Endodermal cell (in vitro differentiated cells): ENCODE data around the gene CES3. TPM values are rescaled to one million over a fixed set of nuclear protein-coding genes. Genes with fewer than 3 reads are reported as not detected.

Source experiments
- DNase-seq: peaks from one replicate; pipeline ENCODE4 v3.0.0-alpha.2; 2017
- H3K27ac ChIP-seq: 2 replicates; pipeline ENCODE4 v1.5.1; 2013; ENCODE audit warnings: mild to moderate bottlenecking, low read depth, low read length, moderate library complexity
- H3K27me3 ChIP-seq: 2 replicates; pipeline ENCODE4 v1.6.1; 2013; ENCODE audit warnings: mild to moderate bottlenecking, low read length, moderate library complexity; ENCODE audit not compliant: insufficient read depth, control insufficient read depth, poor library complexity, severe bottlenecking
- H3K36me3 ChIP-seq: 2 replicates; pipeline ENCODE4 v1.7.0; 2013; ENCODE audit warnings: mild to moderate bottlenecking, low read length, moderate library complexity; ENCODE audit not compliant: control insufficient read depth, insufficient read depth
- H3K4me1 ChIP-seq: one replicate; pipeline ENCODE4 v1.7.0; 2013; ENCODE audit warnings: low read length; ENCODE audit not compliant: control insufficient read depth, insufficient read depth
- H3K4me3 ChIP-seq: 2 replicates; pipeline ENCODE4 v1.5.1; 2013; ENCODE audit warnings: mild to moderate bottlenecking, low read length, moderate library complexity
- H3K9ac ChIP-seq: 2 replicates; pipeline ENCODE4 v1.6.1; 2013; ENCODE audit warnings: mild to moderate bottlenecking, low read length, moderate library complexity; ENCODE audit not compliant: poor library complexity, severe bottlenecking; ENCODE audit errors: extremely low read depth
- H3K9me3 ChIP-seq: 2 replicates; pipeline ENCODE4 v1.6.1; 2013; ENCODE audit warnings: mild to moderate bottlenecking, low read length, moderate library complexity; ENCODE audit not compliant: control insufficient read depth
- H3K27ac Mint-ChIP-seq: 2 replicates; pipeline ENCODE4 v1.8.0; 2020; ENCODE audit warnings: mixed read lengths
- H3K27me3 Mint-ChIP-seq: 2 replicates; pipeline ENCODE4 v1.8.0; 2021; ENCODE audit warnings: mild to moderate bottlenecking, mixed read lengths; ENCODE audit not compliant: insufficient read depth
- H3K36me3 Mint-ChIP-seq: 2 replicates; pipeline ENCODE4 v1.8.0; 2020; ENCODE audit warnings: low read depth, mixed read lengths
- H3K4me1 Mint-ChIP-seq: 2 replicates; pipeline ENCODE4 v1.8.0; 2020; ENCODE audit warnings: mixed read lengths
- H3K4me3 Mint-ChIP-seq: 2 replicates; pipeline ENCODE4 v1.8.0; 2020; ENCODE audit warnings: mild to moderate bottlenecking, moderate library complexity, mixed read lengths
- H3K9me3 Mint-ChIP-seq: 2 replicates; pipeline ENCODE4 v1.8.0; 2020; ENCODE audit warnings: mild to moderate bottlenecking, mixed read lengths
- WGBS, 2 experiments: methylation state at CpG; one replicate each; pipeline versions ENCODE4 v1.1.5 to v1.1.7; 2013; ENCODE audit warnings: missing lambda C conversion rate in 2 of 2, mixed read lengths in 1 of 2; ENCODE audit not compliant: insufficient coverage in 1 of 2, insufficient read length in 1 of 2; 5-methylcytosine and 5-hydroxymethylcytosine counted together
- total RNA-seq, 2 donors: library from RNA; stranded (reverse); fragmentation: NEBNext Ultra II Directional in 1 of 2; extraction: Animal tissue kit (Norgen Biotek cat#: 25700) in 1 of 2; gene quantifications; 2 replicates in 1 of 2; 3 replicates in 1 of 2; pipeline ENCODE4 v1.2.1, GENCODE V29; 2021
- TF ChIP-seq, protein P1 (sequence below): fragments of 200-600 bp; sonication (generic); conservative IDR thresholded peaks from 2 replicates; pipeline ENCODE4 v1.5.0; 2021; ENCODE audit warnings: antibody characterized with exemption, mild to moderate bottlenecking

CES3 gene
- total RNA-seq, 2 donors from 2014 or later, result 2.7 to 3.8 TPM

DNA sequence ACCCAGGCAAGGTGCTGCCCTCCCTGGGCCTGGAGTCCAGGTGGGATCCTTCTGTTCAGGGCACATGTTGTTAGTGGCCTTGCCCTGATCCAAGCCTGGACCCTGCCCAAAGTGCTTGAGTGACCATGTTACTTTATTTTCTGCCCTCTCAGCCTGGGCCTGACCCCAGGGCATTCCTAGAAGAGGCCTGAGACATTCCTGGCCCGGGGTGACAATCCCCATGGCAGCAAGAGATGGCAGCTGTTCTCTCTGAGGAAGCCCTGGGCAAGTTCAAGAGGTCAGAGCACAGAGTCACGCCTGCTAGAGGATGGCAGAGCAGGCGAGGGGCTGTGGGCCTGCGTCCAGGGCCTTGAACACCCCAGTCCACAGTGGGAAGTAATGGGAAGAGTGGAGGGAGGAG, 47.4 kb upstream of the CES3 start:
- Histone ChIP-seq H3K4me1 (no peaks in the 10 kb centered on the region), H3K27ac (no peak overlapping the region), H3K9me3 (no peaks in the 10 kb centered on the region), H3K27me3 (peaks cover 18% of the 10 kb centered on the region), H3K4me3 (no peak overlapping the region), H3K36me3 (no peaks in the 10 kb centered on the region), H3K9ac (no peak overlapping the region)
- no peak overlapping the region for H3K4me3 Mint-ChIP-seq
- H3K4me1 Mint-ChIP-seq, result no peaks in the 10 kb centered on the region
- H3K9me3 Mint-ChIP-seq, result no peaks in the 10 kb centered on the region
- peaks cover 30% of the 10 kb centered on the region for H3K27me3 Mint-ChIP-seq
- TF ChIP-seq, protein P1, sequence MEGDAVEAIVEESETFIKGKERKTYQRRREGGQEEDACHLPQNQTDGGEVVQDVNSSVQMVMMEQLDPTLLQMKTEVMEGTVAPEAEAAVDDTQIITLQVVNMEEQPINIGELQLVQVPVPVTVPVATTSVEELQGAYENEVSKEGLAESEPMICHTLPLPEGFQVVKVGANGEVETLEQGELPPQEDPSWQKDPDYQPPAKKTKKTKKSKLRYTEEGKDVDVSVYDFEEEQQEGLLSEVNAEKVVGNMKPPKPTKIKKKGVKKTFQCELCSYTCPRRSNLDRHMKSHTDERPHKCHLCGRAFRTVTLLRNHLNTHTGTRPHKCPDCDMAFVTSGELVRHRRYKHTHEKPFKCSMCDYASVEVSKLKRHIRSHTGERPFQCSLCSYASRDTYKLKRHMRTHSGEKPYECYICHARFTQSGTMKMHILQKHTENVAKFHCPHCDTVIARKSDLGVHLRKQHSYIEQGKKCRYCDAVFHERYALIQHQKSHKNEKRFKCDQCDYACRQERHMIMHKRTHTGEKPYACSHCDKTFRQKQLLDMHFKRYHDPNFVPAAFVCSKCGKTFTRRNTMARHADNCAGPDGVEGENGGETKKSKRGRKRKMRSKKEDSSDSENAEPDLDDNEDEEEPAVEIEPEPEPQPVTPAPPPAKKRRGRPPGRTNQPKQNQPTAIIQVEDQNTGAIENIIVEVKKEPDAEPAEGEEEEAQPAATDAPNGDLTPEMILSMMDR, result no peak
- no peak for DNase-seq
- H3K36me3 Mint-ChIP-seq, result no peaks in the 10 kb centered on the region
- 63 to 83% methylated on average over 4 of the region's 4 CpGs for WGBS, 2 experiments
- no peak overlapping the region for H3K27ac Mint-ChIP-seq

DNA sequence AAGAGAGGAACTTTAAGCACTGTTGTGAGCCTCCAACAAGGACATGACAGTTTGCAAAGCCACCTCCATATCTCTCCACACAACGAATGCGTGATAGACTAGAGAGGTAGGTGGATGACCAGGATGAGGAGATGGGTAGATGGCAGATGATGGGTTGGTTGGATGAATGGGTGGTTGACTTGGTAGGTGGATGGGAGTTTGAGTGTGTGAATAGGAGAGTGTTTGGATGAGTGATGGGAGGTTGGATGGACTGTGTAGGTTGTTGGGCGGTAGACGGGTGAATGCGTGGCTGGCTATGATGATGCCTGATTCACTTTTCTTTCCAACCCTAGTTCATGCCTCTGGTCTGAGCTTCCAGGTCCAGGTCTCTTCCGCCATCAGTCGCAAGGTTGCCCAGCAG, 46.5 kb upstream of the CES3 start:
- H3K27me3 Mint-ChIP-seq, result peaks cover 32% of the 10 kb centered on the region
- no peaks in the 10 kb centered on the region for H3K36me3 ChIP-seq
- no peak overlapping the region for H3K27ac ChIP-seq
- no peaks in the 10 kb centered on the region for H3K36me3 Mint-ChIP-seq
- no peak overlapping the region for H3K9ac ChIP-seq
- H3K4me1 ChIP-seq, result no peaks in the 10 kb centered on the region
- no peak overlapping the region for H3K4me3 Mint-ChIP-seq
- no peak overlapping the region for H3K27ac Mint-ChIP-seq
- TF ChIP-seq, protein P1, result no peak
- H3K27me3 ChIP-seq, result peaks cover 13% of the 10 kb centered on the region
- no peaks in the 10 kb centered on the region for H3K9me3 Mint-ChIP-seq
- no peaks in the 10 kb centered on the region for H3K9me3 ChIP-seq
- H3K4me3 ChIP-seq, result no peak overlapping the region
- H3K4me1 Mint-ChIP-seq, result no peaks in the 10 kb centered on the region
- no peak for DNase-seq
- 90% methylated on average over 5 to 7 of the region's 7 CpGs for WGBS, 2 experiments

DNA sequence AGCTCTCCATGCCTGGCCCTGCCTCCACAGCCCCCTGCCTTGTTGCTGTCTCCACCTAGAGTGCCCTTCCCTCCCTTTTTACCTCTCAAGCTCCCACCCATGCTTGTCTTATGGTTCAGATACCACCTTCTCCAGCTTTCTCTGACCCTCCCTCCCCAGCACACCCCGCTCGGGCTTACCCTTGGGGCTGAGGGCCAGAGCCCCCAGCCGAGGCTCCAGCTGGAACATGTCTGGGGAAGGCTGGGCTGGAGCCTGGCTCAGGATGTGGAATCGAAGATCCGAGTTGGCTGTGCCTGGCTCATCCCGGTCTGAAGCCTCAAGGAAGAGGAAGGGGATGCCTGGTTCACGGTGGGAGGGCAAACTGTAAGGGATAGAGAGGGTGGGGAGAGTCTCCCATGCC, 46.0 kb upstream of the CES3 start:
- H3K9me3 Mint-ChIP-seq, result no peaks in the 10 kb centered on the region
- no peak overlapping the region for H3K9ac ChIP-seq
- H3K4me1 Mint-ChIP-seq, result no peaks in the 10 kb centered on the region
- TF ChIP-seq, protein P1, result no peak
- no peak overlapping the region for H3K4me3 Mint-ChIP-seq
- H3K27ac Mint-ChIP-seq, result no peak overlapping the region
- peaks cover 18% of the 10 kb centered on the region for H3K27me3 ChIP-seq
- H3K36me3 ChIP-seq, result no peaks in the 10 kb centered on the region
- no peak overlapping the region for H3K27ac ChIP-seq
- no peaks in the 10 kb centered on the region for H3K36me3 Mint-ChIP-seq
- H3K4me1 ChIP-seq, result no peaks in the 10 kb centered on the region
- 76 to 85% methylated on average over 3 to 6 of the region's 7 CpGs for WGBS, 2 experiments
- H3K9me3 ChIP-seq, result no peaks in the 10 kb centered on the region
- no peak for DNase-seq
- no peak overlapping the region for H3K4me3 ChIP-seq
- H3K27me3 Mint-ChIP-seq, result peaks cover 32% of the 10 kb centered on the region
